Globus pallidus (tissue), 1 donor: ENCODE results near the gene ZNF423.

Experiments used
- DNase-seq: peaks from one replicate; pipeline ENCODE4 v3.0.0-alpha.2; 2015; ENCODE audit warnings: low spot score

ZNF423 gene

DNA sequence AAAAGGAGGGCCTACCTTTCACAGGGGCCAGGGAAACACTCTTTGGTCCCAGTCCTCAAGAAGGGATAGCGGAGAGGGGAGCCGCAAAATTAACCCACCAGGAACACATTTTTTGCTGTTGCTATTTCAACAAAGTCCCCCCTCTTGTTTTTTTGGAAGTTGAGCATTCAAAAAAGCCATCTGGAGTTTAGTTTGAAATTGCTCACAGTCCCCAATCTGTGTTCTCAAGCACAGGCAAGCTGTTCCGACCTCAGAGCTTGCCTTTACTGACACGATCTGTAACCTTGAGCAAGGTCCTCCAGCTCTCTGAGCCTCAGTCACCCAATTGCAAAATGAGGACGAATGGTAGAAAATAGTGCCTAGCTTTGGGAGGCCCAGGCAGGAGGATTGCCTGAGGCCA is 131.1 kb downstream of the ZNF423 start:
- DNase-seq = no peak

DNA sequence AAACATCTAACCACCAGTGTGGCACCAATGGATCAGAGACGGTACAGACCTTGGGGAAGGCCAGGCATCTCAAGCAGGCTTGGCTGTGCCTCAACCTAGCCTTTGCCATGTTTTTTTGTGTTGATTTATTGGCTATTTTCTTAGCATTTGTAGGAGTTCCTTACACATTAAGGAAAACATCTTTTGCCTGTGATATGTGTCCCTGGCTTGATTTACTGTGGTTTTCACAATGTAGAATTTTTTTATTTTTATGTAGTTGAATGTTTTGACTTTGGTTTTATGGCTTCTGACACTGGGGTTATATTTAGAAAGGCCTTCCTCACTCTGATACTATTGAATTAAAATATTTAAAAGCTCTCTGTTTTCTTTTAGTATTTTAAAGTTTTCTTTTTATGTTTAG is 132.6 kb downstream of the ZNF423 start:
- no peak for DNase-seq

DNA sequence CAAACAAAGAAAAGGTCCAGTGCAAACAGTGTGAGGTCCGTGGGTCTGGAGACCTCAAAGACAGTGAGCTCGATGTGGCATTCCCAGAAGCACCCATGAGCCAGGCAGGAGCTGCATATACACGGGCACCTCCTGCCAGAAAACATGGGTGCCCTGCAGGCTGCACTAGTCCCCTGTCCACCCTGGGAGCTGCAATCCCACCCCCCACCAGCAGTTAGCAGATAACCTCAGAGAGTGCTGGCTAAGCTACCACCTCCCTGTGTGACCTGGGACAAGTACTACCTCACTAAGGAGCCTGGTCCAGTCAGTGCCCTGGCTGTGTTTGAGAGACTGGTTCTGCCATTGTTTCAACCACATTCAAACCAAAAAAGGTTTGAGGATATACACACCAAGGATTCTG is 135.7 kb downstream of the ZNF423 start:
- no peak for DNase-seq

GRCh38 chr16:49717689-49718088 is 138.2 kb downstream of the ZNF423 start:
- no peak for DNase-seq

GRCh38 chr16:49716339-49716934 is 139.5 kb downstream of the ZNF423 start:
- no peak for DNase-seq

GRCh38 chr16:49713770-49714169 is 142.1 kb downstream of the ZNF423 start:
- no peak for DNase-seq

DNA sequence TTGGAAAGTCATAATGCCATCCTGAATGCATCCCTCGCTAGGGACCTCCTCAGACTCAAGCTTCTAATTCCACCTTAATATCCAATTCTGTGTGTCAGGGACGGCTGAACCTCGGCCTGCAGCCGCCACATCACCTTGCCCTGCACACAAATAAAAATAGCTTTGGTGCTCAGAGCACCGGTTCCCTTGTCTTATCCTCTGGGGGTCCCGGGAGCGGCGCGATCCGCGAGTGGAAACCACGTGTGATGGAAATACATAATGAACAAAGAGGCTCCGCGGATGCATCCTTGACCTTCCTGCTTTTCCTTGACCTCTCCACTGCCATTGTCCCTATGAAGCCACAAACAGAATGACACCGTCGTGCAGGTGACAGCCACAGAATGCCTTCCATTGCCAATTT is 143.4 kb downstream of the ZNF423 start:
- DNase-seq = no peak

- DNase-seq = no peak
Observed at GRCh38 chr16:49712106-49712505, 143.8 kb downstream of the ZNF423 start.

DNA sequence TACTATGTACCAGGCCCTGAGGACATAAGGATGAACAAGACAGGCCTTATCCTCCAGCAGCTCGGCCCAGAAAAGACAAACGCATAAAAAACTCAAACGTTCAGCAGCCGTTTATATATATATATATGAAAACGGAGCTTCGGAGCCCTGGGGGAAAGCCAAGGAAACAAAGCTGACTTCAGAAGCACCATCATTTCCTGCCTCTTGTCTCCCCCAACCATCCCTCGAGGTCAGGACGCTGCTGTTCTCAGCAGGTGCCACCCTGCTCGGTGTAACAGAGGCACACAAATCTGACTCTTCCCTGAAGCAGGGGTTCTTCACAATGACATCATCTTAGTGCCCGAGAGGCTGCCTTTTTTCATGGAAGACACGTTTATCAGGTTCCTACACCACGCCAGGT is 146.9 kb downstream of the ZNF423 start:
- no peak for DNase-seq

DNA sequence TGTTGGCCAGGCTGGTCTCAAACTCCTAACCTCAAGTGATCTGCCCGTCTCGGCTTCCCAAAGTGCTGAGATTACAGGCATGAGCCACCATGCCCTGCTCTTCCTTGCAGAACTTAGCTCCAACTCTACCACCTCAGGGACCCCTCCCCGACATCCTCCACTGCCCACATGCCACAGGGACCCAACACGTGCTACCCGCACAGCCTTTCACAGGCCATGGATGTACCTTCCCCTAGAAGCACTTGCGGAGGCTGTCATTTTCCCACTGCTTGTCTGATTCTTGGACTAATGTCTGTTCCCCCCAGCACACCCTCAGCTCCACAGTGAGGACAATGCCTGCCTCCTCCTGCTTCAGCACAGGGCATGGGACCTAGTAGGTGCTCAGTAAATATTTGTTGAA is 147.4 kb downstream of the ZNF423 start:
- no peak for DNase-seq

GRCh38 chr16:49706620-49707355 is 149.1 kb downstream of the ZNF423 start:
- DNase-seq = no peak

DNA sequence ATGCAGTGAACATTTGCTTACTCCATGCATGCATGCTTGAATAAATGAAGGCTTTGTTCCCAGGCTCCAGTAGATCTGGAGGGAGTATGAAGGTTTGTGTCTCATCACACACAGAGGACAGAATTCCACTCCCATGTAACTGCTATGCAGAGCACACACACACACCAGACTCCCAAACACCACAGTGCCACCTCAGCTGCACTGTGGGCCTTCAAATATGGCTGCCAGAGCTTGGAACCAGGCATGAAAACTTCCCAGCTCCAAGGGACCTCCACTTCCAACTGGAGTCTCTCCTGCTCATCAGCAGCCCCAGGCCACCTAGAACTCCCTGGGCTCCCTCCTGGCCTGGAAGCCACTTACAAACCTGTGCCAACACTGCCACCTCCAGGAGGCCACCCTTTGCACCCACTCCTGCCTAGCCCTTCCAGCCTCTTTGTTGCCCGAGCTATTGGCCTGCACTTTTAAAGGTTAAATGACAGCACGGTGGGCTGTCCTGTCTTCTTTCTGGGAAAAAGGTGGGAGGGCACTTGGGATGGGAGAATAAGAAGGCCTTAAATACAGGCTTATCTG is 151.2 kb downstream of the ZNF423 start:
- no peak for DNase-seq

- DNase-seq = no peak
Observed at GRCh38 chr16:49703483-49703882, 152.4 kb downstream of the ZNF423 start.

DNA sequence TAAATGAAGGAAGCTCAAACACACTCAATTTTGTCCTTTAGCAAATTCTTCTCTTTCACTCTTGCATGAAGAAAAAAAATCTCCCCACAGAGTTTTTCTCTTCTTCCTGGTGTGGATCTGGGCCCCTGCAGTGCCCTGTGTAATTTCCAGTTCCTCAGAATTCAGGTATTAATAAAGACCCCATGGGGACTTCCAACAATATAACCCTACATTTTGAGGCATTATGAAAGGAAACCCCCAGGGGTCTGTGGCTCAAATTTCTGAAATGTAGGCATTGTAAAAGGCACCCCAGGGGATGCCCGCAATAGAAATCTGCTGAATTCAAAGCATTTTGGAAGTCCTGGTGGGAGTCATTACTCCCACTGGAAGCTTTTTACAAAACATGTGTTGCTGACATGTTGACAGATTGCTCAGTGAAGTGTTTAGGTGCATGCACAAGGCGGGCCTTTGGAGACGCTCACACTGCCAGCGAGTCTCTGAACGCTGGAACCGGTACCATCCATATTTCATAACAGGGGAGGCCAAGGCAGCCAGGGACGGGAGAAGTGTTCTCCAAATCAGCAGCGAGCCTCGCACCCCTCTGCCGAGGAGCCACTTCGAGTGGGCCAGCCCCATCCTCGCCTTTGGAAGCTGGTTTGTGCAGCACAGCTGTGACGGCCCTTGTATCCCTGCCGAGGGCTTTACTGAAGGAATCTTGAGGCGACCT is 154.0 kb downstream of the ZNF423 start:
- no peak for DNase-seq

DNA sequence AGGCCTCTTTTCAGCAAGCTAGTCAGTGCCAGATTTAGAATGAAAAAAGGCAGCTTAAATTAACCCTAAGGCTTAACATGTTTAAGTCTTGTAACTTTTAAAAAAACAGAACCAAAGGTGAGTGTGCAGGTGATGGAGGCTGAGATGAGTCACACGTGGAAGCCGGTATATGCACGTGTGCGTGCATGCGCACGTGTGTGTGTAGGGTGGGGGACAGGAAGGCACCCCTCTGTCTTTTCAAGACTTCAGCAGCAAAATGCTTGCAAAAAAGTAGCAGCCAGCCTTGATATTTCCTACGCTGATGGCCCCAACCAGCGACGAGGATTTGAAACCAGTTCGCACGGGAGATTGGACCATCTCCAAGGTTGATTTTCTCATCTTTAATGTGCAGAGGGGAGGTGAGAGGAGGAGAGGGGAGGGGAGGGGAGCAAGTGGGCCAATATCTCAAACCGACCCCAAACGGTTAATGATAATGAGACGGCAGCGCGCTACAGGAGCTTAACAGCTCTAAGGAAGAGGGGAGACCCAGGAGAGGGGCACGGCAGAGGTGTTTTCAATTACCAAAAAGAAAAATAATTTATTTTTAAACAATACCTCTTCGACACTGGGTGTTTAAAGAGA is 154.7 kb downstream of the ZNF423 start:
- DNase-seq = no peak

DNA sequence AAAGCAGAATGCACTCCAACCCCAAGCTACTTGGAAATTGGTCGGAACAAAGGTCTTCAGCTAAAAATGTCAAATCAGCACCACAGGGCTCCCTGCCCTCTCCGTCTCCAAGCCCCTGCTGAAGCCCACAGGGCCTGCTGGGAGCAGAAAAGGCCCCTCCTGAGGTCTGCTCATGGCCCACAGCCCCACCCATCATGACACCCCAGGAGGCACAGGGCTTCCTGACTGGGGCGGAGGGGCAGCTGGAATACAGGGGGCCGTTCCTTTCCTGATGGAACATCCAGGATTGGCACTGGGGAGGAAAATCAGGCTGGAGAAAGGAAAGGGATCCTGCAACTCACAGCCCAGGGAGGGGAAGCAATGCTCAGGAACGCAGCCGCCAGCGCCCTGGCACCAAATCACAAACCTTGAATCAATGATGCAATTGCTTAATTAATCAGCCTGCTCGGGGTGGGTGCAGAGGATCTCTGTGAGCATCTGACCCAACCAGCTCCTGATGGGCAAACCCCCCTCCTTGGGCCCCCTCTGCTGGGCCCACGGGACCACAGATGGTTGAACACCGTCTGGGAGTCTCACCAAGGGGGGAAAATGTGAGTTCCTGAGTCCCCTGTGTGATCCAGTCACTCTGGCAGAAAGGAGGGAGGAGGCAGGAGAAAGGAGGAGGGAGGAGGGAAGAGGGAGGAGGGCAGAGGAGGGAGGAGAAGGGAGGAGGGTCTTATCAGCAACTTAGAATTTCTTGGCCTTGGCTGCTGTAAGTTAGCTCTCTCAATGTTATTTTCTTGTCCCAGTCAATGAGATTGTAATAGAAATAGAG is 155.5 kb downstream of the ZNF423 start:
- DNase-seq = no peak

DNA sequence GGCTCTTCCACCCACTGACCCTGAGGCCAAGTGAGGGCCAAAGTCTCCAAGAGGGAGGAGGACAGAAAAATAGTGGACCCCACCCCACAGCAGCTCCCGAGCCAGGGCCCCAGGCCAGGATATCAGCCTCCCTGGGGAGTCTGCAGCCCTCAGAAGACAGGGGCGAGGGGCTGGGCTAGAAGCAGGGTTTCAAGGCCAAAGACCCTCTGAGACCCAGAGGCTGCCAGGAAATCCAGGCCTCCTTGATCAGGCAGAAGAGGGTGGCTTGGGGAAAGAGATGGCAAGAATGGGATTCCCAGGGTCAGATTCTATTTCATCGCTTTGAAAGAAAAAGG is 156.1 kb downstream of the ZNF423 start:
- DNase-seq = no peak

GRCh38 chr16:49698931-49699840 is 156.7 kb downstream of the ZNF423 start:
- DNase-seq = no peak

- DNase-seq = no peak
Observed at GRCh38 chr16:49698453-49698815, 157.5 kb downstream of the ZNF423 start.

GRCh38 chr16:49697631-49698452 is 158.1 kb downstream of the ZNF423 start:
- DNase-seq = no peak
